ENCODE results near the gene PDPK1.

GRCh38 chr16:2537451-2538379 lies at the start of gene PDPK1:
- peak; percentile 27 for TF ChIP-seq POLR2A (IDR thresholded peaks at IDR 0.05)
- no peak for TF ChIP-seq CTCF (IDR thresholded peaks at IDR 0.05)
- TF ChIP-seq EP300 (IDR thresholded peaks at IDR 0.05) = no peak

Data from ovary (tissue), 3 donors.